HFF-Myc (cell line): ENCODE data around the gene MCAM.

ENCODE experiments used
- DNase-seq: peaks from one replicate; pipeline ENCODE4 v3.0.0-alpha.2; 2011; ENCODE audit warnings: low read depth; ENCODE audit errors: extremely low read depth
- H3K4me3 ChIP-seq: replicated peaks from 2 replicates; pipeline ENCODE4 v1.5.1; 2011; ENCODE audit warnings: low read depth, mild to moderate bottlenecking, control low read depth, low read length
- TF ChIP-seq, protein P1 (sequence below): IDR thresholded peaks from 2 replicates; pipeline ENCODE4 v1.5.1; 2012; ENCODE audit warnings: mild to moderate bottlenecking, low read depth, low read length, control low read depth; ENCODE audit errors: missing control alignments

Gene MCAM

GRCh38 chr11:119352857-119353260, 35.9 kb upstream of the MCAM start:
- TF ChIP-seq, protein P1, sequence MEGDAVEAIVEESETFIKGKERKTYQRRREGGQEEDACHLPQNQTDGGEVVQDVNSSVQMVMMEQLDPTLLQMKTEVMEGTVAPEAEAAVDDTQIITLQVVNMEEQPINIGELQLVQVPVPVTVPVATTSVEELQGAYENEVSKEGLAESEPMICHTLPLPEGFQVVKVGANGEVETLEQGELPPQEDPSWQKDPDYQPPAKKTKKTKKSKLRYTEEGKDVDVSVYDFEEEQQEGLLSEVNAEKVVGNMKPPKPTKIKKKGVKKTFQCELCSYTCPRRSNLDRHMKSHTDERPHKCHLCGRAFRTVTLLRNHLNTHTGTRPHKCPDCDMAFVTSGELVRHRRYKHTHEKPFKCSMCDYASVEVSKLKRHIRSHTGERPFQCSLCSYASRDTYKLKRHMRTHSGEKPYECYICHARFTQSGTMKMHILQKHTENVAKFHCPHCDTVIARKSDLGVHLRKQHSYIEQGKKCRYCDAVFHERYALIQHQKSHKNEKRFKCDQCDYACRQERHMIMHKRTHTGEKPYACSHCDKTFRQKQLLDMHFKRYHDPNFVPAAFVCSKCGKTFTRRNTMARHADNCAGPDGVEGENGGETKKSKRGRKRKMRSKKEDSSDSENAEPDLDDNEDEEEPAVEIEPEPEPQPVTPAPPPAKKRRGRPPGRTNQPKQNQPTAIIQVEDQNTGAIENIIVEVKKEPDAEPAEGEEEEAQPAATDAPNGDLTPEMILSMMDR, result no peak
- DNase-seq, result no peak
- no peak overlapping the region for H3K4me3 ChIP-seq

- no peak overlapping the region for H3K4me3 ChIP-seq
- TF ChIP-seq, protein P1, result no peak
- DNase-seq, result no peak
Observed at GRCh38 chr11:119351232-119351631, 34.3 kb upstream of the MCAM start.

GRCh38 chr11:119350302-119350701, 33.4 kb upstream of the MCAM start:
- no peak overlapping the region for H3K4me3 ChIP-seq
- no peak for DNase-seq
- TF ChIP-seq, protein P1, result no peak

DNA sequence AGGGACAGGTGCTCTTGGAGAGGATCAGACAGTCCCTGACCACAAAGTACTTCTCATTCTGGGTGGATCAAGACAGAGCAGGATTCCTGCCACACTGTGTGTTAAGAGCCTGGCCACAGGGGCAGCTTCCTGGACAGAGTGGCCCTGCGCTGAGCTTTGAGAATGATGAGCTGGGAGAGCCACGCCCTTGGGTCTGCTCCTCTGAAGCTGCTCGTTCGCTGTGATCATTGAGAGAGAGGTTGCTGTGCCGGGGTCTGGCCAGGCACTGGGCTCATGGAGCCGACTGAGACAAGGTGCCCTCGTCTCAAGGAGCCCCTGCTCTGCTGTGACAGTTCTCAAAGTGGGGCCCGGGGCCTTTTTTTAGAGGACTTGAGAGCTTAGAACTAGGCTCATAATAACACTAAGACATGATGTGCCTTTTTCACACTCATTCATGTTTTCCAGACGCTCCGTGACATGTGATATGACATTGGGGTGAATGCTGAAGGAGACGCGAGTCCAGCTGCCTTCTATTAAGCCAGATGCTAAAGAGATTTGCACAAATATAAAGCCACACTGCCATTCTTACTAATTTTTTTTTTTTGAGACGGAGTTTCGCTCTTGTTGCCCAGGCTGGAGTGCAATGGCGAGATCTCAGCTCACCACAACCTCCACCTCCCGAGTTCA, 31.1 kb upstream of the MCAM start:
- DNase-seq, result no peak
- no peak overlapping the region for H3K4me3 ChIP-seq
- TF ChIP-seq, protein P1, result no peak

- no peak for DNase-seq
- TF ChIP-seq, protein P1, result no peak
- H3K4me3 ChIP-seq, result no peak overlapping the region
Observed at GRCh38 chr11:119347242-119347641, 30.3 kb upstream of the MCAM start.

DNA sequence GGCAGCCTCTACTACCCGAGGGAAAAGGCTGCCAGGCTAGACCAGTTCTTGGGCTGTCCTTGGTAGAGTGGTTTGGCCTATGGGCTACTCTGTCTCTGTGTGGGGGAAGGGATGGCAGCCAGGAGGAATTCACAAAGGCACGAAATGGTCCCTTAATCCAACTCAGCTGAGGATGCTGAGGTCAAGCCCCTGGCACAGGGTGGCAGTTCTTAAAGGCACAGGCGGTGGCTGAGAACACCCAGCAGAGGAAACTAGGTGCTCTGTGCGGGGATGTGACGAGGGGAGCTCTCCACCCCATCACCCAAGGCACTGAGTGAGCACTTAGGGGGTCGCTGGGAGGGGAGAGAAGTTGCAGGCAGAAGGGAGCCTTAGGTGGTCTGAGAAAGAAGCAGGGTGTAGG, 29.7 kb upstream of the MCAM start, which contains the start of gene MFRP:
Gene MFRP (minus strand): TSS at position 101 of the 400 bp plus-strand sequence. CDS start 192 bp downstream, outside the sequence.
- DNase-seq, result no peak
- TF ChIP-seq, protein P1, result no peak
- no peak within 1 kb of the TSS for H3K4me3 ChIP-seq

DNA sequence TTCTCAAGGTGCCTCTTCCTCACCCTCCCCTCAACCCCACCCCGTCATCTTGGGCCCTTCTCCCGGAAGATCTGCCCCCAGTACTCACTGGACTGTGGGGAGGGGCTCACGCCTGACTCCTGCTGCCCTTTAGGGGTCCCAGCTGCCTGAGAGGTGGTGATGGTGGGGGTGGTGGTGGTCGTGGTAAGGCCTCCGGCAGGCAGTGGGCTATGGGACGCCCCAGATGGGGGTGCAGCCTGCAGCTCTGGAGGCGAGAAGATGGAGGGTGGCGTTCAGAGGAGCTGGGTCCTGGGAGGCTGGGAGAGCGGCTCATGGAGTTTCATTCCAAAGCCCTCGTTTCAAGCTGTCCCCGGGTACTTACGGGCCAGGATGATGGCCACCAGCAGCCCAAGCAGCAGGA, 28.8 kb upstream of the MCAM start:
- TF ChIP-seq, protein P1, result no peak
- DNase-seq, result no peak
- no peak overlapping the region for H3K4me3 ChIP-seq
